Naive thymus-derived CD4-positive, alpha-beta T cell (primary cell): ENCODE results near the gene DAGLA. TPM values are rescaled to one million over a fixed set of nuclear protein-coding genes. Genes with fewer than 3 reads are reported as not detected.

Experiments
- ATAC-seq: fragments of 150-1000 bp; cut with Tn5 transposase; 2 replicates; pipeline ENCODE4 v1.10.0; 2021; ENCODE audit warnings: mild to moderate bottlenecking, moderate library complexity
- CTCF ChIA-PET: fragments of 350-600 bp; sonication (Branson Sonifier 250); formaldehyde crosslinking; loops from one replicate; lab custom pipeline; 2021; ENCODE audit warnings: antibody characterized with exemption; lab: Charles Lee
- POLR2A ChIA-PET: fragments of 350-600 bp; sonication (Branson Sonifier 250); formaldehyde crosslinking; loops from one replicate; lab custom pipeline; 2021; ENCODE audit warnings: antibody characterized with exemption, inconsistent platforms; lab: Charles Lee
- DNase-seq, 9 donors: peaks; one replicate each; pipeline versions ENCODE4 v3.0.0 to v3.0.0-alpha.2; 2020 to 2022; ENCODE audit warnings: mixed read lengths in 1 of 9
- H3K27ac ChIP-seq: one replicate; pipeline ENCODE4 v1.7.0; 2013; ENCODE audit warnings: mild to moderate bottlenecking, low read depth, low read length, moderate library complexity
- H3K27me3 ChIP-seq, 2 donors: one replicate each; pipeline ENCODE4 v1.7.0; 2013; ENCODE audit warnings: low read length in 2 of 2, mild to moderate bottlenecking in 2 of 2, moderate library complexity in 2 of 2; ENCODE audit not compliant: control insufficient read depth in 2 of 2, insufficient read depth in 2 of 2
- H3K36me3 ChIP-seq, 3 experiments: 1 replicate in 2 of 3; 2 replicates in 1 of 3; pipeline ENCODE4 v1.7.0; 2013; ENCODE audit warnings: low read length in 3 of 3, mild to moderate bottlenecking in 3 of 3, moderate library complexity in 1 of 3; ENCODE audit not compliant: insufficient read depth in 3 of 3, control insufficient read depth in 2 of 3
- H3K4me1 ChIP-seq, 2 donors: one replicate each; pipeline ENCODE4 v1.7.0; 2013; ENCODE audit warnings: low read length in 2 of 2, mild to moderate bottlenecking in 2 of 2, moderate library complexity in 1 of 2; ENCODE audit not compliant: control insufficient read depth in 2 of 2, insufficient read depth in 2 of 2
- H3K4me3 ChIP-seq: 2 replicates; pipeline ENCODE4 v1.7.0; 2013; ENCODE audit warnings: mild to moderate bottlenecking, low read length
- H3K9me3 ChIP-seq, 3 experiments: 1 replicate in 2 of 3; 2 replicates in 1 of 3; pipeline ENCODE4 v1.7.0; 2013; ENCODE audit warnings: low read length in 3 of 3; ENCODE audit not compliant: control insufficient read depth in 2 of 3
- H3K27ac Mint-ChIP-seq, 9 donors: one replicate each; pipeline ENCODE4 v1.8.0; 2020 to 2022; ENCODE audit warnings: mixed read lengths in 9 of 9, mild to moderate bottlenecking in 8 of 9, moderate library complexity in 5 of 9, inconsistent platforms in 2 of 9
- H3K27me3 Mint-ChIP-seq, 5 donors: one replicate each; pipeline ENCODE4 v1.8.0; 2021 to 2022; ENCODE audit warnings: mixed read lengths in 5 of 5, mild to moderate bottlenecking in 1 of 5
- H3K36me3 Mint-ChIP-seq, 5 donors: one replicate each; pipeline ENCODE4 v1.8.0; 2020 to 2022; ENCODE audit warnings: mixed read lengths in 5 of 5, mild to moderate bottlenecking in 3 of 5, inconsistent platforms in 1 of 5
- H3K4me1 Mint-ChIP-seq, 7 donors: one replicate each; pipeline ENCODE4 v1.8.0; 2020 to 2022; ENCODE audit warnings: mixed read lengths in 7 of 7, mild to moderate bottlenecking in 3 of 7, inconsistent platforms in 1 of 7
- H3K4me3 Mint-ChIP-seq, 10 donors: one replicate each; pipeline ENCODE4 v1.8.0; 2020 to 2022; ENCODE audit warnings: mild to moderate bottlenecking in 10 of 10, mixed read lengths in 10 of 10, moderate library complexity in 6 of 10, inconsistent platforms in 2 of 10
- H3K9me3 Mint-ChIP-seq, 11 donors: one replicate each; pipeline ENCODE4 v1.8.0; 2020 to 2022; ENCODE audit warnings: mixed read lengths in 11 of 11, mild to moderate bottlenecking in 4 of 11, inconsistent platforms in 1 of 11, moderate library complexity in 1 of 11
- intact Hi-C, 2 donors: fragments of 100-400 bp; cut with micrococcal nuclease; formaldehyde crosslinking; loops; one replicate each; pipeline ENCODE4 v1.15.1; 2023
- polyA plus RNA-seq, 2 donors: library from polyadenylated mRNA; unstranded; fragments of 300-500 nt; fragmentation: Illumina TruSeq; gene quantifications; one replicate each; pipeline ENCODE4 v1.2.3, GENCODE V29; 2021
- total RNA-seq, 6 experiments: library from RNA in 5 of 6; stranded (reverse) in 5 of 6; gene quantifications; 1 replicate in 5 of 6; 2 replicates in 1 of 6; pipeline ENCODE4 v1.2.3 and lab custom pipeline; 2021 to 2026

Gene DAGLA
- total and polyA plus RNA-seq, 7 experiments from 2014 or later, result 0.15 to 2.1 (median 0.26) TPM

DNA sequence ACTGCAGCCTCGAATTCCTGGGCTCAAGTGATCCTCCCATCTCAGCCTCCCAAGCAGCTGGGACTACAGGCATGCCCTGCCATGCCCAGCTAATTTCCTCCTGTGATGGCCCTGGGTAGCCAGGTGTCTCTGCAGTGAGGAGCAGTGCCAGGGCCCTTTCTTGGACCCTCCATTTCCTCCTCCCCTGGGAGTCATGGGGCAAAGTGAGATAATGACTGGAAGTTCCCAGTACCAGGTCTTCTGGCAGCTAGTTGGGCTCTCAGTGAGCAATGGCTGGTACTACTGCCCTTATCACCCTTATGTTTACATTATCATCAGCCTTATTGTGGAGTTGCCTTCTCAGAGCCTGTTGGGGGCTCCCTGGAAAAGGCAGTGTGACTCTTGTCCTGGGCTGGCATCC, 17.6 kb downstream of the DAGLA start:
- Mint-ChIP-seq H3K4me1 (peaks cover 18 to 32% (median 27%) of the 10 kb centered on the region in 7 donors), H3K27ac (peak overlapping the region in 8 of 9 donors; percentile 45 to 89 (median 72)), H3K36me3 (no peaks in the 10 kb centered on the region), H3K27me3 (no peaks in the 10 kb centered on the region), H3K9me3 (no peaks in the 10 kb centered on the region), H3K4me3 (peak overlapping the region in 8 of 10 donors; percentile 30 to 70 (median 42))
- Histone ChIP-seq H3K27ac (peak overlapping the region; percentile 40), H3K4me3 (no peak overlapping the region), H3K27me3 (no peaks in the 10 kb centered on the region), H3K9me3 (no peaks in the 10 kb centered on the region), H3K36me3 (no peaks in the 10 kb centered on the region), H3K4me1 (peaks cover 14 to 31% of the 10 kb centered on the region in 2 donors)
- ATAC-seq, result no peak
- ChIA-PET POLR2A (no interaction called here), CTCF (interaction anchor here (0.6 to 2.6 kb wide), 3 partner anchors 36 to 1703 kb away, joined by 3 to 9 read pairs (median 5); no protein-coding TSS in a partner anchor)
- no peak for DNase-seq
- intact Hi-C loops, result no loop called here

DNA sequence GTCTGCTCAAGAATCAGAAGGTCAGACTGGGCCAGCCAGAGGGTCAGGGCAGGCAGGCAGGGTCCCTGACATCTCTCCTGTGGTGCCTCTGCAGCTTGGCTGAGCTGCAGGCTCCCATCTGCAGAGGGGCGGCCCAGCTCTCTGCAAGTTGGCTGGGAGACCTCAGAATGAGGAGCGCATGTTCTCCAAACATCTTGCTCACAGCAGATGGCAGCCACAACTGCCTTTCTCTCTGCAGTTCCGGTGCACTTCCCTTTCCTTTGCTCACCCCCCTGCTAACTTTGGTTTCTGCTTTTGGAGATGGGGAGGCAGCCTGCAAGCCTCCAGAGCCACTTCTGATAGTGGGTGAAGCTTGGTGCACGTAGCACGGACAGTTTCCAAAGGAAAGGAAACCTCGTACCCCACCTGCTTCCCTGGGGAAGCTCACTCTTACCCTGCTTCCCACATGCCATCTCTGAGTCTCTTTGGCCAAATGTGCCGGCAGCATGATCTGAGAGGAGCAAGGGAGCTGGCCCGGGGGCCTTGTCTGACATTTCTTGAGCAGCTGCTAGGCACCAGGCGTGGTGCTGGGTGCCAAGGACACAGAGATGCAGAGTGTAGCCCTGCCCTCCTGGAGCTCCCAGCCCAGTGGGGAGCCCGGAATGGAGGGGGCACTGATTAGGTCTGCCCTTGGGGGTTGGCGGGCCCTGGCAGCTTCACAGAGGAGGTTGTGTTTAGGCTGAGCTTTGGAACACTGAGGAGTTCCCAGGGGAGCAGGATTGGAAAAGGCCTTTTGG, 18.2 kb downstream of the DAGLA start:
- peaks cover 18 to 36% (median 27%) of the 10 kb centered on the region in 7 donors for H3K4me1 Mint-ChIP-seq
- DNase-seq (peak in 4 of 9 donors; percentile 14 to 35 (median 30)), ATAC-seq (no peak)
- ChIA-PET CTCF (interaction anchor here (0.6 to 2.6 kb wide), 4 partner anchors 35 to 1703 kb away, joined by 3 to 9 read pairs (median 4); no protein-coding TSS in a partner anchor), POLR2A (interaction anchor here (0.6 kb wide), 1 partner anchor 176 kb away, joined by 3 read pairs; no protein-coding TSS in a partner anchor)
- Histone ChIP-seq H3K4me1 (peaks cover 14 to 31% of the 10 kb centered on the region in 2 donors), H3K27ac (peak overlapping the region; percentile 40), H3K4me3 (no peak overlapping the region), H3K27me3 (no peaks in the 10 kb centered on the region), H3K9me3 (no peaks in the 10 kb centered on the region), H3K36me3 (no peaks in the 10 kb centered on the region)
- peak overlapping the region in 8 of 10 donors; percentile 30 to 70 (median 42) for H3K4me3 Mint-ChIP-seq
- intact Hi-C loops, result no loop called here
- no peaks in the 10 kb centered on the region for H3K27me3 Mint-ChIP-seq
- no peaks in the 10 kb centered on the region for H3K36me3 Mint-ChIP-seq
- no peaks in the 10 kb centered on the region for H3K9me3 Mint-ChIP-seq
- H3K27ac Mint-ChIP-seq, result peak overlapping the region in 8 of 9 donors; percentile 45 to 89 (median 72)

DNA sequence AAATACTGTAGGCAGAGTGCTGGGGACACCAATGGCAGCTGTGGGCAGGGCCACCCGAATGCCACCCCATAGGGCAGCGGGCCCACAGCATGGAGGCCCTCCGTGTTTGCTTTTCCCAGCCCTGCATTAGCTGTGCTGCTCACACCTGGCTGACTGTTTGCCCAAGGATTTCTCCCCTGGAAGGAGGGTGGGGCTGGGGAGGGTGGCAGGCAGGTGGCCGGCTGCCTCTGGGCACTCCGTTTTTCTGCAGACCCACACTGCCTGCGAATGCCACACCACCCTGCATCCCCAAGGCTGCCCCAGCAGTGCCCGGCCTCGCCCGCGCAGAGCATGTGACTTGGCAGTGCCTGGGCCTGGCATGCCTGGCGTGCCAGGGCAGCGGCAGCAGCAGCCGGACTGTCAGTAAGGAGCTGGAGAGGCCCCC, 19.6 kb downstream of the DAGLA start:
- no peak overlapping the region for H3K4me3 Mint-ChIP-seq
- no peaks in the 10 kb centered on the region for H3K9me3 ChIP-seq
- DNase-seq (no peak), ATAC-seq (no peak)
- ChIA-PET CTCF (no interaction called here), POLR2A (no interaction called here)
- no peaks in the 10 kb centered on the region for H3K27me3 Mint-ChIP-seq
- H3K27me3 ChIP-seq, result no peaks in the 10 kb centered on the region
- intact Hi-C loops, result no loop called here
- H3K9me3 Mint-ChIP-seq, result no peaks in the 10 kb centered on the region
- H3K36me3 ChIP-seq, result no peaks in the 10 kb centered on the region
- H3K27ac Mint-ChIP-seq, result no peak overlapping the region
- peaks cover 14 to 31% of the 10 kb centered on the region in 2 donors for H3K4me1 ChIP-seq
- H3K4me3 ChIP-seq, result no peak overlapping the region
- peaks cover 18 to 36% (median 27%) of the 10 kb centered on the region in 7 donors for H3K4me1 Mint-ChIP-seq
- no peaks in the 10 kb centered on the region for H3K36me3 Mint-ChIP-seq
- H3K27ac ChIP-seq, result no peak overlapping the region

DNA sequence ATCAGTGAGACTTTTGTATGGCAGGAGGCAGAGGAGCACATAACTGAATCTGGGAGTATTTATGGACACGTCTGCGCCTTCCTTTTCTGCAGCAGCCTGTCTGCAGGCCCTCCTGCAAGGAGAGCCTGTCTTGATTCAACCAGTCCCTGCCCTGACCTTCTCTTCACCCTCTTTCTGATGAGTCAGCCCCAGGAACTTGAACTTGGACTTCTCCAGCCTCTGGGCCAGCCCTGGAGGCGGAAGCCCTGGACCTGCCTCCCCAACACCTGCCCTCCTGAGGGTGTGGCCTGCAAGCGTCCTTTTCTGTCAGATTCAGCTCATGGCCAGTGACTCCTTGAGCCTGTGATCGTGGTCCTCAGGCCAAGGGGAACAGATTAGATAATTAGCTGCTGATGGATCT, 20.0 kb downstream of the DAGLA start:
- Mint-ChIP-seq H3K36me3 (no peaks in the 10 kb centered on the region), H3K27me3 (no peaks in the 10 kb centered on the region), H3K9me3 (no peaks in the 10 kb centered on the region), H3K27ac (peak overlapping the region in 1 of 9 donors; percentile 18), H3K4me3 (no peak overlapping the region), H3K4me1 (peaks cover 18 to 36% (median 26%) of the 10 kb centered on the region in 7 donors)
- intact Hi-C loops, result no loop called here
- Histone ChIP-seq H3K27ac (no peak overlapping the region), H3K27me3 (no peaks in the 10 kb centered on the region), H3K4me3 (no peak overlapping the region), H3K4me1 (peaks cover 14 to 30% of the 10 kb centered on the region in 2 donors), H3K36me3 (no peaks in the 10 kb centered on the region), H3K9me3 (no peaks in the 10 kb centered on the region)
- CTCF ChIA-PET, result interaction anchor here (0.6 kb wide), 1 partner anchor 251 kb away, joined by 3 read pairs; no protein-coding TSS in a partner anchor
- POLR2A ChIA-PET, result no interaction called here
- DNase-seq (no peak), ATAC-seq (no peak)

DNA sequence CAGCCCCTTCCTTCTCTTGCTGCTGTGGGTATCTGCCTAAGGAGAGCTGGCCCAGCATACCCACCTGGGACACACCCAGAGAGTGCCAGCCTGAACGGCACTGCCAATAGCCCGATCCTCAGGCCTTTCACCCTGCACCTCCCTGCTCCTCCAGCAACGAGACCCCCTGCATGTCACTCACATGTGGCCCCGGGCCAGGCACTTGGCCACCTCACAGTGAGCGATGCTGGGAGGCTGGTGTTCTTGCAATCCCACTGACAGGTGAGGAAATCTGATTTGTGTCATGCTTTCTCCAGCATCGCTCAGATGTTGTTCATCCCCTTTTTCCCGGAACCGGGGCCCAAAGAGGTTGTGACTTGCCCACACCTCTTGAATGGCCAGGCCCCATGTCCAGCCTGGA, 20.5 kb downstream of the DAGLA start:
- Histone ChIP-seq H3K4me3 (no peak overlapping the region), H3K36me3 (no peaks in the 10 kb centered on the region), H3K27ac (no peak overlapping the region), H3K9me3 (no peaks in the 10 kb centered on the region), H3K4me1 (peaks cover 10 to 25% of the 10 kb centered on the region in 2 donors), H3K27me3 (no peaks in the 10 kb centered on the region)
- no peak overlapping the region for H3K4me3 Mint-ChIP-seq
- ATAC-seq (no peak), DNase-seq (no peak)
- no peaks in the 10 kb centered on the region for H3K27me3 Mint-ChIP-seq
- CTCF ChIA-PET, result interaction anchor here (0.6 kb wide), 1 partner anchor 251 kb away, joined by 3 read pairs; no protein-coding TSS in a partner anchor
- H3K27ac Mint-ChIP-seq, result peak overlapping the region in 2 of 9 donors; percentile 17 to 78
- no peaks in the 10 kb centered on the region for H3K9me3 Mint-ChIP-seq
- H3K36me3 Mint-ChIP-seq, result no peaks in the 10 kb centered on the region
- intact Hi-C loops, result no loop called here
- peaks cover 14 to 33% (median 23%) of the 10 kb centered on the region in 7 donors for H3K4me1 Mint-ChIP-seq
- POLR2A ChIA-PET, result no interaction called here

DNA sequence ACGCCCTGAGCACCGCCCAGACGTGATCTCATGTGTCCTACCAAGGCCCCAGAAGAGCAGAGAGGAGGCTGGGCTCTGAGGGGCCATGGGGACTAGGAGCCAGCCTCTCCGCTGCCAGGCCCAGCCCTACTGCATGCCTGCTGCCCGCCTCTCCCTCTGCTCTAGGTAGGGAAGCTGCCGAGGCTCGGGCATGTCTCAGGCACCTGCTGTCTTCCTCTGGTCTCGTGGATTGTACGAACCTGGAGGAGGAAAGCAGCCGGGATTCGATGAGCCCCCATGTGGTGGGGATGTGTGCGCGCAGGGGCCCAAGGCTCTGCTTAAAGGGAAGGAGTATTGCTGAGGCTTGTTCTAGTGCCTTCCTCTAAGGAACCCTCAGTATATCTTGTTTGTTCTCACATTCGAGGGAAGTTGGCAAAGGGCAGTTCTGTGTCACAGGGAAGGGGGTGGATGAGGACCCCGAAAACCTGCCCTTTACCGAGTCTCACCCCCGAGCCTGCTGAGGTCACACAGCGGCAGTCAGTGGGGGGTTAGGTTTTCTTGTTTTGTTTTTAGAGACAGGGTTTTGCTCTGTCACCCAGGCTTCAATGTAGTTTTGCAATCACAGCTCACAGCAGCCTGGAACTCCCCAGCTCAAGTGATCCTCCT, 21.2 kb downstream of the DAGLA start:
- Mint-ChIP-seq H3K4me1 (peaks cover 10 to 28% (median 18%) of the 10 kb centered on the region in 7 donors), H3K27me3 (no peaks in the 10 kb centered on the region), H3K4me3 (no peak overlapping the region), H3K27ac (peak overlapping the region in 1 of 9 donors; percentile 32), H3K36me3 (no peaks in the 10 kb centered on the region), H3K9me3 (no peaks in the 10 kb centered on the region)
- CTCF ChIA-PET, result no interaction called here
- intact Hi-C loops, result no loop called here
- POLR2A ChIA-PET, result no interaction called here
- Histone ChIP-seq H3K9me3 (no peaks in the 10 kb centered on the region), H3K4me3 (no peak overlapping the region), H3K36me3 (no peaks in the 10 kb centered on the region), H3K27me3 (no peaks in the 10 kb centered on the region), H3K27ac (no peak overlapping the region), H3K4me1 (peaks cover 4 to 20% of the 10 kb centered on the region in 2 donors)
- DNase-seq (no peak), ATAC-seq (peak; percentile 54)
